ENCODE measurements around the gene ADGRV1.

GRCh38 chr5:90601468-90601867 lies 42.9 kb downstream of the ADGRV1 start:
- TF ChIP-seq SP1 (IDR thresholded peaks at IDR 0.05) (no peak), FOXK2 (IDR thresholded peaks at IDR 0.05) (no peak), LEF1 (IDR thresholded peaks at IDR 0.05; ENCODE audit: borderline replicate concordance) (no peak), NFRKB (IDR thresholded peaks at IDR 0.05) (no peak)
